Panc1 (cell line): ENCODE measurements around the gene AFF2.

Source experiments
- POLR2AphosphoS5 ChIP-seq: IDR thresholded peaks from 2 replicates; pipeline ENCODE4 v1.6.1; 2012; ENCODE audit warnings: mild to moderate bottlenecking, low read depth, low read length, moderate library complexity
- TF ChIP-seq, protein P1 (sequence below): fragments of 450-650 bp; IDR thresholded peaks from 2 replicates; pipeline ENCODE4 v1.5.1; 2017; ENCODE audit warnings: mild to moderate bottlenecking

DNA sequence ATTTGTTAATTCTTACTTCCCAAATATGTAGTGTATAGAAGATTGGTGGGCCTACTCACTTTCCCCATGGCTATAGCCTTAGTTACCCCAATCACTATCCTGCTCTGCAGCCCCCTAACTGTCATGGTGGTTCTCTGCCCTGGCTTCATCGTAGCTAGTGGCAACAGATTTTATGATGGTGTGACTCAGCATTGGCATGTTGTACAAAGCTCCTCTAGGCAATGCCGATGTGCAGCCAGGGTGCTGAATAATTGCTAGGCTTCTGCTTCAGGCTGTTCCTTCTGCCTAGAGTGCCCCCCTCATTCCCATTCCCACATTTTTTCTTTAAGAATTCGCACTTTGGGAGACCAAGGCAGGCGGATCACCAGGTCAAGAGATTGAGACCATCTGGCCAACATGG, 35.2 kb downstream of the AFF2 start:
- TF ChIP-seq POLR2AphosphoS5: no peak
- TF ChIP-seq, protein P1, sequence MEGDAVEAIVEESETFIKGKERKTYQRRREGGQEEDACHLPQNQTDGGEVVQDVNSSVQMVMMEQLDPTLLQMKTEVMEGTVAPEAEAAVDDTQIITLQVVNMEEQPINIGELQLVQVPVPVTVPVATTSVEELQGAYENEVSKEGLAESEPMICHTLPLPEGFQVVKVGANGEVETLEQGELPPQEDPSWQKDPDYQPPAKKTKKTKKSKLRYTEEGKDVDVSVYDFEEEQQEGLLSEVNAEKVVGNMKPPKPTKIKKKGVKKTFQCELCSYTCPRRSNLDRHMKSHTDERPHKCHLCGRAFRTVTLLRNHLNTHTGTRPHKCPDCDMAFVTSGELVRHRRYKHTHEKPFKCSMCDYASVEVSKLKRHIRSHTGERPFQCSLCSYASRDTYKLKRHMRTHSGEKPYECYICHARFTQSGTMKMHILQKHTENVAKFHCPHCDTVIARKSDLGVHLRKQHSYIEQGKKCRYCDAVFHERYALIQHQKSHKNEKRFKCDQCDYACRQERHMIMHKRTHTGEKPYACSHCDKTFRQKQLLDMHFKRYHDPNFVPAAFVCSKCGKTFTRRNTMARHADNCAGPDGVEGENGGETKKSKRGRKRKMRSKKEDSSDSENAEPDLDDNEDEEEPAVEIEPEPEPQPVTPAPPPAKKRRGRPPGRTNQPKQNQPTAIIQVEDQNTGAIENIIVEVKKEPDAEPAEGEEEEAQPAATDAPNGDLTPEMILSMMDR: no peak
